ENCODE data around the gene SERPINE1. TPM values are rescaled to one million over a fixed set of nuclear protein-coding genes. Genes with fewer than 3 reads are reported as not detected.

Gene SERPINE1
- total and polyA plus RNA-seq, 2 of the 4 experiments (the other 2 are of a cell fraction), result 1,441 to 2,783 TPM

GRCh38 chr7:101094376-101094775 lies 32.5 kb upstream of the SERPINE1 start:
- H3K9me1 ChIP-seq (ENCODE audit: insufficient read depth, low read length), result peaks cover 14% of the 10 kb centered on the region
- TF ChIP-seq RAD21 (IDR thresholded peaks at IDR 0.05; ENCODE audit: low read length) (no peak), CTCF (conservative IDR thresholded peaks at IDR 0.05; ENCODE audit: low read depth, low read length) (no peak), NFE2L2 (IDR thresholded peaks at IDR 0.05; ENCODE audit: low read depth, low read length) (no peak), MAZ (IDR thresholded peaks at IDR 0.05; ENCODE audit: borderline replicate concordance, low read depth, low read length) (no peak), CEBPB (IDR thresholded peaks at IDR 0.05; ENCODE audit: low read depth, low read length) (no peak), RCOR1 (IDR thresholded peaks at IDR 0.05; ENCODE audit: insufficient replicate concordance, low read length) (no peak), CHD1 (IDR thresholded peaks at IDR 0.05; ENCODE audit: low read depth, low read length) (no peak), FOS (IDR thresholded peaks at IDR 0.05; ENCODE audit: low read depth, low read length) (no peak), BHLHE40 (IDR thresholded peaks at IDR 0.05; ENCODE audit: low read depth, low read length) (no peak), ELK1 (IDR thresholded peaks at IDR 0.05; ENCODE audit: borderline replicate concordance, low read depth, low read length) (no peak), RFX5 (IDR thresholded peaks at IDR 0.05; ENCODE audit: low read depth, low read length) (no peak)
- no peak overlapping the region for H2AFZ ChIP-seq (replicated peaks; ENCODE audit: low read length, poor library complexity)
- no peak overlapping the region for H4K5ac ChIP-seq (ENCODE audit: low read depth, low read length)
- peaks cover 12% of the 10 kb centered on the region for H3K4me1 ChIP-seq (ENCODE audit: control insufficient read depth, insufficient read depth, low read length)
- in situ Hi-C loops (cut with MboI; ENCODE audit: low sequenced_read_pairs) (loop anchor here (5.0 kb wide), 1 partner anchor 43 kb away; no protein-coding TSS in a partner anchor), dilution Hi-C loops (cut with HindIII; ENCODE audit: low sequenced_read_pairs, unreplicated experiment) (no loop called here), intact Hi-C loops (cut with micrococcal nuclease) (loop anchor here (1.0 kb wide), 1 partner anchor 44 kb away; no protein-coding TSS in a partner anchor)
- peak overlapping the region; percentile 38; the same call in 1 of the 2 replicates for H3K18ac ChIP-seq (ENCODE audit: low read depth, low read length)
- peaks cover 10% of the 10 kb centered on the region for H3K36me3 ChIP-seq (ENCODE audit: control insufficient read depth, insufficient read depth, low read length)
- peak overlapping the region; percentile 92 for H2BK5ac ChIP-seq (ENCODE audit: low read depth, low read length, poor library complexity, severe bottlenecking)
- peak overlapping the region; percentile 98 for H3K4ac ChIP-seq (ENCODE audit: low read depth, low read length)
- H2BK15ac ChIP-seq (ENCODE audit: low read depth, low read length), result peak overlapping the region; percentile 86; the same call in 2 of the 3 replicates
- peak overlapping the region; percentile 56; the same call in 1 of the 2 replicates for H3K56ac ChIP-seq (ENCODE audit: extremely low read depth, insufficient read depth, low read length)
- no peaks in the 10 kb centered on the region for H3K9me3 ChIP-seq (ENCODE audit: control insufficient read depth, insufficient read depth, low read length)
- H2BK120ac ChIP-seq (ENCODE audit: low read depth, low read length), result peak overlapping the region; percentile 97
- no peaks in the 10 kb centered on the region for H3K27me3 ChIP-seq (ENCODE audit: control insufficient read depth, insufficient read depth, low read length)
- H3K9ac ChIP-seq (ENCODE audit: low read depth, low read length), result 0 out of 2 replicates have a peak overlapping the region, but pooled peaks have one; percentile 3
- peak overlapping the region; percentile 94; the same call in 1 of the 2 replicates for H3K23ac ChIP-seq (ENCODE audit: low read depth, low read length)
- peaks cover 5% of the 10 kb centered on the region; the same call in 1 of the 2 replicates for H4K20me1 ChIP-seq (ENCODE audit: insufficient read depth, low read length)
- H2AK9ac ChIP-seq (replicated peaks; ENCODE audit: low read depth, low read length, poor library complexity), result peak overlapping the region; percentile 78
- H3K27ac ChIP-seq (ENCODE audit: insufficient read depth, low read length), result peak overlapping the region; percentile 77
- ChIA-PET CTCF (interaction anchor here (0.6 to 1.4 kb wide), 6 partner anchors 8 to 43 kb away, joined by 3 to 6 read pairs (median 4); no protein-coding TSS in a partner anchor), POLR2A (ENCODE audit: unreplicated experiment) (interaction anchor here (0.7 kb wide), 1 partner anchor 45 kb away, joined by 5 read pairs; no protein-coding TSS in a partner anchor)
- H2BK20ac ChIP-seq (ENCODE audit: low read depth, low read length), result peak overlapping the region; percentile 96
- no TSS peak for BruUV-seq (replicated peaks)
- H4K91ac ChIP-seq (ENCODE audit: insufficient read depth, low read depth, low read length), result peak overlapping the region; percentile 78
- peak; percentile 42 for ATAC-seq (ENCODE audit: low read depth)
- H3K14ac ChIP-seq (replicated peaks; ENCODE audit: low read depth, low read length), result peak overlapping the region; percentile 81; the same call in 1 of the 2 replicates
- no peak for DNase-seq
- no peak overlapping the region for H3K4me3 ChIP-seq (ENCODE audit: insufficient read depth, low read depth, low read length)
- peaks cover 22 to 63% of the 10 kb centered on the region in 2 experiments for H3K79me1 ChIP-seq (ENCODE audit: low read depth in 1 of 2, low read length in 2 of 2)
- H3K4me2 ChIP-seq (ENCODE audit: low read depth, low read length), result peak overlapping the region; percentile 3; the same call in 1 of the 2 replicates
- 50% methylated on average over 1 of the region's 9 CpGs; no CpG with 5 or more reads in 1 of the 2 experiments for WGBS, 2 experiments (ENCODE audit: extremely low coverage in 2 of 2, insufficient read length in 1 of 2)
- H4K8ac ChIP-seq (ENCODE audit: low read depth in 2 of 2, low read length in 2 of 2), result peak overlapping the region; percentile 6 to 90; a peak in 3 of 4 replicates
- peak overlapping the region; percentile 94 for H2AK5ac ChIP-seq (ENCODE audit: low read depth, low read length)

All from IMR-90 (cell line).